NCI-H2029 (cell line): ENCODE results near the gene NPNT.
"Not testable (repeated sequence)": the region's sequence is repeated elsewhere in the genome, so short reads cannot be mapped to it uniquely, and the experiment has no call there.

Experiments
- DNase-seq: peaks from one replicate; lab custom pipeline; 2025; lab: John Stamatoyannopoulos, UW

Gene NPNT, protein sequence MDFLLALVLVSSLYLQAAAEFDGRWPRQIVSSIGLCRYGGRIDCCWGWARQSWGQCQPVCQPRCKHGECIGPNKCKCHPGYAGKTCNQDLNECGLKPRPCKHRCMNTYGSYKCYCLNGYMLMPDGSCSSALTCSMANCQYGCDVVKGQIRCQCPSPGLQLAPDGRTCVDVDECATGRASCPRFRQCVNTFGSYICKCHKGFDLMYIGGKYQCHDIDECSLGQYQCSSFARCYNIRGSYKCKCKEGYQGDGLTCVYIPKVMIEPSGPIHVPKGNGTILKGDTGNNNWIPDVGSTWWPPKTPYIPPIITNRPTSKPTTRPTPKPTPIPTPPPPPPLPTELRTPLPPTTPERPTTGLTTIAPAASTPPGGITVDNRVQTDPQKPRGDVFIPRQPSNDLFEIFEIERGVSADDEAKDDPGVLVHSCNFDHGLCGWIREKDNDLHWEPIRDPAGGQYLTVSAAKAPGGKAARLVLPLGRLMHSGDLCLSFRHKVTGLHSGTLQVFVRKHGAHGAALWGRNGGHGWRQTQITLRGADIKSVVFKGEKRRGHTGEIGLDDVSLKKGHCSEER

GRCh38 chr4:105894660-105895582 lies at the start of gene NPNT:
NPNT (plus strand) TSS chr4:105895471; CDS start chr4:105895653, 182 bp downstream.
- DNase-seq = peak; percentile 37

GRCh38 chr4:105845559-105845958 lies 49.7 kb upstream of the NPNT start:
- no peak for DNase-seq

DNA sequence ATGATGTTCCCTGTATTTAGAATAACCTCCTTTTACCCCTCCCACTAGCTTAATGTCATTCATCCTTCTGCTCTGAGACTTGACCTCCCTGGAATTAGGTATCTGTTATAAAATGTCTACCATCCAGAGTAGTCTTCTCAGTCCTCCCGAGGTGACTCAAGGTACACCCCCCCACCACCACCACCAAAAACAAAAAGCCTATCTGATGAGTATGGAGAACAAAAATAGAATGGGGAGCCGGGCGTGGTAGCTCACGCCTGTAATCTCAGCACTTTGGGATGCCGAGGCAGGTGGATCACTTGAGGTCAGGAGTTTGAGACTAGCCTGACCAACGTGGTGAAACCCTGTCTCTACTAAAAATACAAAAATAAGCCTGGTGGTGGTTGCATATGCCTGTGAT lies 46.9 kb upstream of the NPNT start:
- not testable (repeated sequence) for DNase-seq

GRCh38 chr4:105851196-105851595 lies 44.1 kb upstream of the NPNT start:
- no peak for DNase-seq

DNA sequence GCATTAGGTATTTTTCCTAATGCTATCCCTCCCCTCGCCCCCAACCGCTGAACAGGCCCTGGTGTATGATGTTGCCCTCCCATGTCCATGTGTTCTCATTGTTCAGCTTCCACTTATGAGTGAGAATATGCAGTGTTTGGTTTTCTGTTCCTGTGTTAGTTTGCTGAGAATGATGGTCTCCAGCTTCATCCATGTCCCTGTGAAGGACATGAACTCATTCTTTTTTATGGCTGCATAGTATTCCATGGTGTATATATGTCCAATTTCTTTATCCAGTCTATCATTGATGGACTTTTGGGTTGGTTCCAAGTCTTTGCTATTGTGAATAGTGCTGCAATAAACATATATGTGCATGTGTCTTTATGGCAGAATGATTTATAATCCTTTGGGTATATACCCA lies 43.0 kb upstream of the NPNT start:
- DNase-seq = not testable (repeated sequence)

DNA sequence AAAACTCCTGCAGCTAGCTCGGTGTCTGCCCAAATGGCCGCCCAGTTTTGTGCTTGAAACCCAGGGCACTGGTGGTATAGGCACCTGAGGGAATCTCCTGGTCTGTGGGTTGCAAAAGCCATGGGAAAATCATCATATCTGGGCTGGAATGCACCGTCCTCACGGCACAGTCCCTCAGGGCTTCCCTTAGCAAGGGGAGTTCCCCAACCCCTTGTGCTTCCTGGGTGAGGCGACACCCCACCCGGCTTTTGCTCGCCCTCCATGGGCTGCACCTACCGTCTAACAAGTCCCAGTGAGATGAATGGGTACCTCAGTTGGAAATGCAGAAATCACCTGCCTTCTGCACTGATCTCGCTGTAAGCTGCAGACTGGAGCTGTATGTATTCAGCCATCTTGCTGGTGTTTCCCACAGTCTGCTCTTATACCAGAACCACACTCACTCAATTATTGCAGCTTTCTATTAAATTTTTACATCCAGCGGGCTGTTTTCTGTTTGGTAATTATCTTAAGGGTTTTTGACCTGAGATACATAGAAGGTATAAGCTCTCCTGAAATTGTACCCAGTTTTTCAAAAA lies 36.7 kb upstream of the NPNT start:
- DNase-seq = no peak

GRCh38 chr4:105859233-105859632 lies 36.0 kb upstream of the NPNT start:
- no peak for DNase-seq

GRCh38 chr4:105870963-105871362 lies 24.3 kb upstream of the NPNT start:
- no peak for DNase-seq

GRCh38 chr4:105871997-105872396 lies 23.3 kb upstream of the NPNT start:
- DNase-seq = no peak

DNA sequence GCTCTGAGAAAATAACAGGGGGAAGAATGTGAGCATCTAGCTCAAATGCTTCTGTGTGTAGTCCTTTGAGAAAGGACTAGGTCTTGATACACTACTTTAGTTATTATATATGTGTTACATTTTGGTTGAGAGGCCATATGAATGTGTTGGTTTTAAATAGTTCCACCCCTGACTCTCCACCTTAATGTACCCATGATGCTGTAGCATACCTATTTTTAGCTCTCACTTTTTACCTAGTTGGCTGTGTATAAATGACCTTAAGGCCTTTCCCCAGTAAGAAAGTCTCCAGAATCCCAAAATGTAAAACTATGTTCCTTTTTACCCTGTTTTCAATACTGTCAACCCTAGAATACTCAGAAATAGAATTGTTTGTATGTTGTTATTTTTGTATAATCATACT lies 20.0 kb upstream of the NPNT start:
- DNase-seq = no peak

GRCh38 chr4:105878668-105879067 lies 16.6 kb upstream of the NPNT start:
- no peak for DNase-seq

DNA sequence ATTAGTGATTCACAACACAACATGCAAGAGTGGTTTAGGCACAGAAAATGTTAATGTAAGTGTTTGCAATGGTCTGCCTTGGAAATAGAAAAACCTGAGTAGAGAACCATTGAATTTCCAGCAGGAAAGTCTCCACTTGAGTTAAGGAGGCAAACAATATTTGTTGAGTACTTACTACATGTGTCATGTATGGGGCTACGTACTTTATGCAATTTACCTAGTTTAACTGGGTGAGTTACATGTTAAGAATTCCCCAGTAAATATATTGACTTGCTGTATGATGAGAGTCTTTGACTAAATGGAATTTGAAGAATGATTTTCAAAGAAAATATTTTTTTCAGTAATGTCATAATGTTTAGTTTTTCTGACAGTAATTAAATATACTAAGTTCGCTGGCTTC lies 7.8 kb upstream of the NPNT start:
- DNase-seq = no peak

GRCh38 chr4:105895583-105896460 lies 551 bp downstream of the NPNT start:
- DNase-seq = peak; percentile 23

DNA sequence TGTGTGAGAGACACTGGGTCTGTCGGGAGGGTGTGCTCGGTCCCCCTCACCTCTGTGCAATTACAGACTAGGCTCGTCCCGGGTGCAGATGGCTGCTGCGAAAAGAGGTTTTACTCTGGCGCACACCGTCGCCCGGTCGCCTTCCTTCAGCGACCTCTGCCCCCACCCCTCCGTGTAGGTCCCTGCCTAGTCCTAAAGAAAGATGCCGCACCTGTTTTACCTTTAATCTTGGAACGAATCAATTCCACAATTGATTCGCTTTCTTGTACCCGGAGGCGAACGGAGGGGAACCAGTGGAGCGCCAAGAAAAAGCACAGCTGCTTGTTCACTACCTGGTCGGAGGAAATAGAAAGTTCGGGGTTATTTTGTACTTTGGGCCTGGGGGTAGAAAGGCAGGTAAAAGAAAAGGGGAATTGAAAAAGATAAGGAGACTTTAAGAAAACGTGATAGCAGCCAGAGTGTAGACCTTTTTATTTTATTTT lies 1.2 kb downstream of the NPNT start:
- DNase-seq = no peak

- DNase-seq = no peak
These were observed 1.9 kb downstream of the NPNT start for GRCh38 chr4:105896984-105897775.

GRCh38 chr4:105900541-105900940 lies 5.3 kb downstream of the NPNT start:
- DNase-seq = no peak

GRCh38 chr4:105902550-105903262 lies 7.4 kb downstream of the NPNT start:
- DNase-seq = no peak

- no peak for DNase-seq
These were observed 14.6 kb downstream of the NPNT start for GRCh38 chr4:105909787-105910281.

- DNase-seq = no peak
These were observed 16.2 kb downstream of the NPNT start for GRCh38 chr4:105911426-105911825.
